Measurements from ENCODE around the gene VTCN1.

GRCh38 chr1:117244971-117245370 is 34.2 kb upstream of the VTCN1 start:
- no peak for TF ChIP-seq POLR2AphosphoS5 (IDR thresholded peaks at IDR 0.05)
- no peak for TF ChIP-seq CTCF (IDR thresholded peaks at IDR 0.05)

Data from suprapubic skin (tissue), 3 donors.